H1 (cell line): ENCODE data around the gene DPP10. TPM values are rescaled to one million over a fixed set of nuclear protein-coding genes. Genes with fewer than 3 reads are reported as not detected.

Experiments used
- CTCF ChIA-PET: fragments of 300-600 bp; sonication (Branson Sonifier 250); formaldehyde crosslinking; loops from one replicate; lab custom pipeline; 2021; ENCODE audit not compliant: partially characterized antibody; lab: Charles Lee
- POLR2A ChIA-PET: fragments of 300-600 bp; sonication (Branson Sonifier 250); formaldehyde crosslinking; loops from one replicate; lab custom pipeline; 2021; ENCODE audit warnings: inconsistent platforms; ENCODE audit not compliant: partially characterized antibody; lab: Charles Lee
- DNase-seq, 2 experiments: peaks; one replicate each; pipeline versions ENCODE4 v3.0.0 to v3.0.0-alpha.2; 2010 to 2022; ENCODE audit warnings: low spot score in 2 of 2, low read depth in 1 of 2, mixed read lengths in 1 of 2
- FAIRE-seq: peaks from 2 replicates; lab custom pipeline; 2011; peaks lifted over from hg19 to GRCh38; lab: Jason Lieb, UNC
- H2AFZ ChIP-seq: 2 replicates; pipeline ENCODE4 v1.8.1; 2012; ENCODE audit warnings: low read length, inconsistent platforms
- H2AK5ac ChIP-seq: 2 replicates; pipeline ENCODE4 v1.6.1; 2013; ENCODE audit warnings: low read depth, low read length
- H2BK120ac ChIP-seq: replicated peaks from 2 replicates; pipeline ENCODE3; 2013; ENCODE audit warnings: low read depth, low read length, inconsistent platforms
- H2BK12ac ChIP-seq: 2 replicates; pipeline ENCODE4 v1.6.1; 2013; ENCODE audit warnings: low read depth, low read length
- H2BK15ac ChIP-seq: 2 replicates; pipeline ENCODE4 v1.6.1; 2013; ENCODE audit warnings: low read length
- H2BK20ac ChIP-seq: 2 replicates; pipeline ENCODE4 v1.6.1; 2013; ENCODE audit warnings: low read length
- H2BK5ac ChIP-seq: 2 replicates; pipeline ENCODE4 v1.6.1; 2013; ENCODE audit warnings: low read depth, low read length
- H3K14ac ChIP-seq: 2 replicates; pipeline ENCODE4 v1.6.1; 2013; ENCODE audit warnings: inconsistent platforms; ENCODE audit not compliant: insufficient read length
- H3K18ac ChIP-seq: 2 replicates; pipeline ENCODE4 v1.6.1; 2013; ENCODE audit warnings: low read length; ENCODE audit errors: extremely low read depth
- H3K23ac ChIP-seq: 2 replicates; pipeline ENCODE4 v1.6.1; 2013; ENCODE audit warnings: inconsistent platforms; ENCODE audit not compliant: insufficient read length
- H3K23me2 ChIP-seq: 2 replicates; pipeline ENCODE4 v1.6.1; 2013; ENCODE audit warnings: low read depth, low read length
- H3K27ac ChIP-seq: 2 replicates; pipeline ENCODE4 v1.6.1; 2011; ENCODE audit warnings: low read depth, low read length, inconsistent platforms
- H3K27me3 ChIP-seq, 4 experiments: replicated peaks in 1 of 4; 1 replicate in 1 of 4; 2 replicates in 3 of 4; pipeline versions ENCODE4 v1.6.1 to v1.8.1; 2011 to 2013; ENCODE audit warnings: low read length in 3 of 4, mild to moderate bottlenecking in 3 of 4, inconsistent platforms in 2 of 4, mixed read lengths in 2 of 4, moderate library complexity in 1 of 4; ENCODE audit not compliant: control insufficient read depth in 3 of 4, insufficient read depth in 3 of 4; ENCODE audit errors: extremely low read depth in 1 of 4
- H3K36me3 ChIP-seq, 4 experiments: 2 replicates each; pipeline versions ENCODE4 v1.6.1 to v1.8.1; 2011 to 2013; ENCODE audit warnings: mild to moderate bottlenecking in 4 of 4, low read length in 3 of 4, moderate library complexity in 2 of 4, control low read depth in 1 of 4, inconsistent platforms in 1 of 4; ENCODE audit not compliant: insufficient read depth in 4 of 4, control insufficient read depth in 2 of 4
- H3K4ac ChIP-seq: replicated peaks from 2 replicates; pipeline ENCODE3; 2013; ENCODE audit warnings: low read length, low read depth, mixed read lengths, inconsistent platforms; ENCODE audit not compliant: insufficient read length
- H3K4me1 ChIP-seq, 4 experiments: replicated peaks in 1 of 4; 1 replicate in 1 of 4; 2 replicates in 3 of 4; pipeline versions ENCODE4 v1.6.1 to v1.8.1; 2011 to 2013; ENCODE audit warnings: low read length in 3 of 4, inconsistent platforms in 2 of 4, mixed read lengths in 1 of 4; ENCODE audit not compliant: insufficient read depth in 4 of 4, control insufficient read depth in 3 of 4
- H3K4me2 ChIP-seq, 2 experiments: 2 replicates each; pipeline versions ENCODE4 v1.6.1 to v1.8.1; 2011 to 2013; ENCODE audit warnings: low read depth in 2 of 2, low read length in 2 of 2, control low read depth in 1 of 2, inconsistent platforms in 1 of 2, mild to moderate bottlenecking in 1 of 2; ENCODE audit not compliant: insufficient read depth in 1 of 2
- H3K4me3 ChIP-seq, 4 experiments: fragments of 200-600, 300-600 bp in 1 of 4; sonication (generic), shearing (Covaris generic), sonication (Bioruptor Twin) in 1 of 4; 2 replicates each; pipeline versions ENCODE4 v1.5.1 to v1.8.1; 2011 to 2016; ENCODE audit warnings: low read length in 4 of 4, low read depth in 3 of 4, control low read depth in 2 of 4, inconsistent platforms in 2 of 4, mild to moderate bottlenecking in 2 of 4, mixed read lengths in 1 of 4, moderate library complexity in 1 of 4; ENCODE audit not compliant: insufficient read depth in 2 of 4; ENCODE audit errors: extremely low read depth in 1 of 4
- H3K56ac ChIP-seq: replicated peaks from 2 replicates; pipeline ENCODE3; 2013; ENCODE audit warnings: low read depth, mild to moderate bottlenecking, mixed read lengths, low read length, inconsistent platforms; ENCODE audit not compliant: insufficient read length
- H3K79me1 ChIP-seq: 2 replicates; pipeline ENCODE4 v1.6.1; 2013; ENCODE audit warnings: low read depth, low read length, control low read depth
- H3K79me2 ChIP-seq, 2 experiments: 2 replicates each; pipeline versions ENCODE4 v1.6.1 to v1.8.1; 2012 to 2013; ENCODE audit warnings: low read length in 2 of 2, mild to moderate bottlenecking in 2 of 2, inconsistent platforms in 1 of 2; ENCODE audit not compliant: insufficient read depth in 2 of 2, control insufficient read depth in 1 of 2
- H3K9ac ChIP-seq, 4 experiments: replicated peaks in 1 of 4; 1 replicate in 1 of 4; 2 replicates in 3 of 4; pipeline versions ENCODE4 v1.6.1 to v1.8.1; 2011 to 2013; ENCODE audit warnings: low read depth in 3 of 4, low read length in 3 of 4, control low read depth in 2 of 4, mild to moderate bottlenecking in 2 of 4, moderate library complexity in 2 of 4, inconsistent platforms in 1 of 4; ENCODE audit errors: extremely low read depth in 1 of 4
- H3K9me3 ChIP-seq, 2 experiments: 2 replicates each; pipeline versions ENCODE4 v1.6.1 to v1.8.1; 2012 to 2013; ENCODE audit warnings: mild to moderate bottlenecking in 2 of 2, moderate library complexity in 2 of 2, control low read depth in 1 of 2, inconsistent platforms in 1 of 2, low read depth in 1 of 2, low read length in 1 of 2, mixed read lengths in 1 of 2; ENCODE audit not compliant: insufficient read depth in 2 of 2
- H4K20me1 ChIP-seq, 2 experiments: replicated peaks in 1 of 2; 2 replicates each; pipeline versions ENCODE3 to v1.8.1; 2011 to 2013; ENCODE audit warnings: inconsistent platforms in 2 of 2, low read length in 2 of 2, mild to moderate bottlenecking in 1 of 2; ENCODE audit not compliant: insufficient read depth in 2 of 2, control insufficient read depth in 1 of 2
- H4K5ac ChIP-seq: 2 replicates; pipeline ENCODE4 v1.6.1; 2013; ENCODE audit warnings: low read length, low read depth, mixed read lengths, inconsistent platforms; ENCODE audit not compliant: insufficient read length
- H4K8ac ChIP-seq: 2 replicates; pipeline ENCODE4 v1.8.0; 2013; ENCODE audit warnings: mild to moderate bottlenecking, moderate library complexity, low read length, inconsistent platforms; ENCODE audit not compliant: insufficient read depth; ENCODE audit errors: extremely low read depth
- H4K91ac ChIP-seq: replicated peaks from 2 replicates; pipeline ENCODE3; 2013; ENCODE audit warnings: low read length, mixed read lengths, inconsistent platforms; ENCODE audit not compliant: insufficient read length
- CREB1 ChIP-seq: IDR thresholded peaks from 2 replicates; pipeline ENCODE4 v1.6.1; 2012; ENCODE audit warnings: inconsistent platforms
- HDAC2 ChIP-seq, 2 experiments: fragments of 300-600 bp in 1 of 2; sonication (generic) in 1 of 2; IDR thresholded peaks; 2 replicates each; pipeline ENCODE4 v1.6.1; 2011 to 2012; ENCODE audit warnings: low read depth in 2 of 2, low read length in 2 of 2, mild to moderate bottlenecking in 2 of 2, moderate library complexity in 2 of 2, borderline replicate concordance in 1 of 2, inconsistent platforms in 1 of 2
- TAF7 ChIP-seq: optimal IDR thresholded peaks from 2 replicates; pipeline ENCODE3; 2011; ENCODE audit warnings: low read depth, mild to moderate bottlenecking, inconsistent platforms, low read length, moderate library complexity, borderline replicate concordance
- WGBS, 2 experiments: shearing (Covaris generic) in 1 of 2; methylation state at CpG; one replicate each; pipeline versions ENCODE4 v1.1.6 to v1.1.7; 2013 to 2015; ENCODE audit warnings: low lambda C conversion rate in 2 of 2, mixed read lengths in 2 of 2, inconsistent platforms in 1 of 2, low coverage in 1 of 2, missing lambda C conversion rate in 1 of 2; ENCODE audit not compliant: insufficient replicate concordance in 2 of 2, insufficient coverage in 1 of 2, insufficient read length in 1 of 2; ENCODE audit errors: extremely low coverage in 1 of 2, missing lambda C conversion rate in 1 of 2; 5-methylcytosine and 5-hydroxymethylcytosine counted together
- polyA plus RNA-seq, 7 experiments: library from polyadenylated mRNA; depleted of rRNA in 3 of 7; stranded (reverse) in 5 of 7; unstranded in 2 of 7; fragments of >200 nt in 5 of 7; fragments of 200-250 nt in 2 of 7; gene quantifications; 1 replicate in 5 of 7; 2 replicates in 1 of 7; 4 replicates in 1 of 7; pipeline versions ENCODE4 v1.2.1 to v1.2.3, GENCODE V29; 2011 to 2013; ENCODE audit warnings: missing spikeins in 2 of 7, mixed read lengths in 2 of 7
- total RNA-seq: library from RNA; stranded (reverse); fragmentation: NEBNext Ultra II Directional; extraction: Animal tissue kit (Norgen Biotek cat#: 25700); gene quantifications from 2 replicates; pipeline ENCODE4 v1.2.1, GENCODE V29; 2021

Gene DPP10
- total and polyA plus RNA-seq, 2 of the 8 experiments (the other 6 are each of a cell fraction or from before 2014, with no cell fraction given), result 3.3 to 7.2 TPM

- Histone ChIP-seq H3K23me2 (no peaks in the 10 kb centered on the region), H3K36me3 (no peaks in the 10 kb centered on the region), H4K5ac (no peak overlapping the region), H4K20me1 (no peaks in the 10 kb centered on the region), H4K91ac (no peak overlapping the region), H3K4me3 (no peak overlapping the region), H3K27me3 (no peaks in the 10 kb centered on the region), H2BK120ac (no peak overlapping the region), H2BK12ac (no peak overlapping the region), H3K9me3 (no peaks in the 10 kb centered on the region), H3K14ac (no peak overlapping the region), H2BK20ac (no peak overlapping the region), H2AK5ac (no peak overlapping the region), H2BK15ac (no peak overlapping the region), H3K9ac (no peak overlapping the region), H4K8ac (no peak overlapping the region), H3K18ac (no peak overlapping the region), H3K23ac (no peak overlapping the region), H3K56ac (no peak overlapping the region), H3K27ac (no peak overlapping the region), H3K79me1 (no peaks in the 10 kb centered on the region), H3K4ac (no peak overlapping the region), H2BK5ac (no peak overlapping the region), H2AFZ (no peak overlapping the region), H3K4me2 (no peak overlapping the region), H3K79me2 (no peaks in the 10 kb centered on the region), H3K4me1 (no peaks in the 10 kb centered on the region)
- WGBS, 2 experiments, result 94% methylated on average over 5 of the region's 5 CpGs; no CpG with 5 or more reads in 1 of the 2 experiments
- DNase-seq (no peak), FAIRE-seq (no peak)
- CTCF ChIA-PET, result interaction anchor here (0.5 to 1.0 kb wide), 2 partner anchors 54 to 688 kb away, joined by 3 read pairs; no protein-coding TSS in a partner anchor
- POLR2A ChIA-PET, result no interaction called here
- TF ChIP-seq TAF7, result no peak
- no peak for TF ChIP-seq HDAC2 (IDR thresholded peaks at IDR 0.05; ENCODE audit: borderline replicate concordance in 1 of 2, low read depth in 2 of 2, low read length in 2 of 2)
- TF ChIP-seq CREB1, result no peak
These were observed 1295.7 kb downstream of the DPP10 start for GRCh38 chr2:115738111-115738510.
